HG02588 (cell line): ENCODE results near the gene ARHGAP25.
"Not testable (repeated sequence)": the region's sequence is repeated elsewhere in the genome, so short reads cannot be mapped to it uniquely, and the experiment has no call there.

Experiments
- ATAC-seq: cut with Tn5 transposase; IDR thresholded peaks from one replicate; pipeline ENCODE4 v1.9.1; 2021; ENCODE audit warnings: mild to moderate bottlenecking, moderate library complexity; ENCODE audit not compliant: unreplicated experiment

ARHGAP25 gene

GRCh38 chr2:68791914-68792313, 57.3 kb downstream of the ARHGAP25 start:
- no peak for ATAC-seq

GRCh38 chr2:68792751-68793150, 58.1 kb downstream of the ARHGAP25 start:
- no peak for ATAC-seq

GRCh38 chr2:68796295-68796905, 61.8 kb downstream of the ARHGAP25 start:
- ATAC-seq = no peak

GRCh38 chr2:68798569-68798968, 64.0 kb downstream of the ARHGAP25 start:
- no peak for ATAC-seq

GRCh38 chr2:68799140-68800026, 64.8 kb downstream of the ARHGAP25 start:
- ATAC-seq = no peak

GRCh38 chr2:68800027-68800401, 65.4 kb downstream of the ARHGAP25 start:
- no peak for ATAC-seq

- no peak for ATAC-seq
Measured at GRCh38 chr2:68800517-68800916, 65.9 kb downstream of the ARHGAP25 start.

- ATAC-seq = not testable (repeated sequence)
Measured at GRCh38 chr2:68802161-68802560, 67.5 kb downstream of the ARHGAP25 start.

- ATAC-seq = no peak
Measured at GRCh38 chr2:68805025-68805424, 70.4 kb downstream of the ARHGAP25 start.

- no peak for ATAC-seq
Measured at GRCh38 chr2:68806511-68807109, 72.0 kb downstream of the ARHGAP25 start.

- ATAC-seq = no peak
Measured at GRCh38 chr2:68807821-68808266, 73.2 kb downstream of the ARHGAP25 start.

- no peak for ATAC-seq
Measured at GRCh38 chr2:68809324-68810240, 75.0 kb downstream of the ARHGAP25 start.

- no peak for ATAC-seq
Measured at GRCh38 chr2:68811364-68811763, 76.8 kb downstream of the ARHGAP25 start.

- no peak for ATAC-seq
Measured at GRCh38 chr2:68812251-68812650, 77.6 kb downstream of the ARHGAP25 start.

- ATAC-seq = no peak
Measured at GRCh38 chr2:68813596-68813995, 79.0 kb downstream of the ARHGAP25 start.

- ATAC-seq = no peak
Measured at GRCh38 chr2:68817306-68817705, 82.7 kb downstream of the ARHGAP25 start.

GRCh38 chr2:68819556-68819955, 84.9 kb downstream of the ARHGAP25 start:
- no peak for ATAC-seq

- ATAC-seq = no peak
Measured at GRCh38 chr2:68822207-68822872, 87.7 kb downstream of the ARHGAP25 start.

- ATAC-seq = no peak
Measured at GRCh38 chr2:68824831-68825230, 90.2 kb downstream of the ARHGAP25 start.

- ATAC-seq = no peak
Measured at GRCh38 chr2:68825866-68826265, 91.3 kb downstream of the ARHGAP25 start.
